GM12865 (cell line): Measurements from ENCODE around the gene ALG1.
A peak's percentile ranks its signal among the peaks of the same experiment; 100 is the strongest.

Source experiments
- DNase-seq: peaks from one replicate; pipeline ENCODE4 v3.0.0; 2010; ENCODE audit warnings: low read depth
- H3K4me3 ChIP-seq: 2 replicates; pipeline ENCODE4 v1.5.1; 2011; ENCODE audit warnings: mild to moderate bottlenecking, low read depth, low read length, control low read depth
- CTCF ChIP-seq: IDR thresholded peaks from 2 replicates; pipeline ENCODE4 v1.5.1; 2011; ENCODE audit warnings: low read length, control low read depth, low read depth, inconsistent platforms; ENCODE audit not compliant: insufficient read depth; ENCODE audit errors: missing control alignments

ALG1 gene

GRCh38 chr16:5027575-5028235 lies 43.9 kb upstream of the ALG1 start:
- DNase-seq = no peak
- no peak for TF ChIP-seq CTCF
- H3K4me3 ChIP-seq = no peak overlapping the region

GRCh38 chr16:5028950-5029475 lies 42.6 kb upstream of the ALG1 start:
- no peak overlapping the region for H3K4me3 ChIP-seq
- DNase-seq = no peak
- TF ChIP-seq CTCF = no peak

DNA sequence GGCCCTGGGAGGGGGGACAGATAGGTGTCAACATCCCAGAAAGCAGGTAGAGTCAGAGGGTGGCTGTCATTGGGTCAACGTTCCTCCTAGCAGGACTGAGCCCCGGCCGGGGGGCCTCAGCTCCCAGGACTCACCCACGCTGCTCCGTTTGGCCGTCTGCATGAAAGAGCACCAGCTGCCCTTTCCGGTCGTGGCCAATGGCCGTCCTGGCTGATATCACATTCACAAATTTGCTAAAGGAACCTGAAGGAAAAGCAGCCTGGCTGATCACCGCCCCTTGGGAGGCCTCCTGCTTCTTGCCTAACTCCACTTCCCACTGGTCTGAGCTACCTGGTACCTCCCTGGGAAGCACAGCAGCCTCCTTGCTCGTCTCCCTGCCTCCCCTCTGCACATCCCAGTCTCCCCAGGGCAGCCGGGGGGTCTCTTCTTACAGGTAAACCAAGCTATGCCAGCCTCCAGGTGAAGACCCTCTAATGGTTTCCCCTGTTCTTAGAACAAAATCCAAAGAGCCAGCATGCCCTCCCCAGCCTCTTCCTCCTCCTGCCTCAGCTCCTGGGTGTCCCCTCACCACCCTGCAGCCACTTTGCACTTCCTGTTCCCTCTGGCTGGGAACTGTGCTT lies 41.3 kb upstream of the ALG1 start:
- TF ChIP-seq CTCF = no peak
- no peak overlapping the region for H3K4me3 ChIP-seq
- DNase-seq = no peak

GRCh38 chr16:5031601-5032000 lies 40.0 kb upstream of the ALG1 start:
- TF ChIP-seq CTCF = no peak

GRCh38 chr16:5032748-5033167 lies 38.9 kb upstream of the ALG1 start:
- H3K4me3 ChIP-seq = peak overlapping the region; percentile 51
- no peak for TF ChIP-seq CTCF
- no peak for DNase-seq

More at GRCh38 chr16:5031601-5032000, 40.0 kb upstream of the ALG1 start:
- no peak for DNase-seq
- no peak overlapping the region for H3K4me3 ChIP-seq

GRCh38 chr16:5033256-5034166 lies 38.1 kb upstream of the ALG1 start, which contains the start of gene NAGPA:
Gene NAGPA, minus strand, starts transcription at chr16:5033935. Its CDS starts 21 bp downstream, at chr16:5033914.
- DNase-seq = peak; percentile 90
- H3K4me3 ChIP-seq = peak within 1 kb of the TSS; percentile 51
- TF ChIP-seq CTCF = no peak
